GM23248 (cell line): ENCODE results near the gene CD72.

Experiments used
- EZH2 ChIP-seq: fragments of 200-600 bp; sonication (generic); IDR thresholded peaks from 2 replicates; pipeline ENCODE4 v1.6.1; 2018; ENCODE audit warnings: antibody characterized with exemption, mild to moderate bottlenecking; ENCODE audit not compliant: insufficient read depth, poor library complexity, severe bottlenecking
- EZH2phosphoT487 ChIP-seq: fragments of 200-600 bp; sonication (generic); IDR thresholded peaks from 2 replicates; pipeline ENCODE4 v1.6.1; 2018; ENCODE audit warnings: antibody characterized with exemption, moderate library complexity, mild to moderate bottlenecking, low read depth; ENCODE audit not compliant: insufficient read depth

DNA sequence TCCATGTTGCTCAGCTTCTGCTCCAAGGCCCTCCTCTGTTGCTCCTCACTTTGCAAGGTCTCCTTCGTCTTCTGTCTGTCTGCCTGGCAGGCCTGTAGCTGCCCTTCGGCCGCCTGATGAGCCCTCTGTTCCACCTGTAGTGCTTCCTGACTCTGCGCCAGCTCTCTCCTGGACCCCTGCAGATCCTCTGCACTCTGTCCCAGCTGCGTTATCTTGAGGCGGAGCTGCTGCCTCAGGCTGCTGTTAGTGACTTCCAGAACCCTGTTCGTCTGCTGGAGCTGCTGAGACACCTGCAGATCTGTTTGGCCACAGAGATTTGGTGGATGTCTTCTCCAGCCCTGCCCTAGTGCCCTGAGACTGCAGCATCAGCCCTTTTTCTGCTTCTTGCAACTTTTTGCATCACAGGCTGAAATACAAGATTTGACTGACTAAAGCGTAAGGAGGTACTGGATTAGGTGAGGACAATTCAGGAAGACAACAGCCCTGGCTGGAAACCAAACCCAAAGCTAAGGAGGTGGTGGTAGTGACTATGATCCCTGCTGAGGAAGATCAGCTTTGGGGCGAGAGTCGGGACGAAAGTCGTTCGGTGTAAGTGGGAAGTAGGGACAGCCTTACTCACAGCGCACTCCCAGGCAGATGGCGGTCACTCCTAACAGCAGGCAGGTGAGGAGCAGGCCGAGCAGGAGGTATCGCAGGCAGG lies 2.1 kb downstream of the CD72 start:
- TF ChIP-seq EZH2 (no peak), EZH2phosphoT487 (no peak)
